ENCODE measurements around the gene PRDM7.
A peak's percentile ranks its signal among the peaks of the same experiment; 100 is the strongest.
"Not testable (repeated sequence)": the region's sequence is repeated elsewhere in the genome, so short reads cannot be mapped to it uniquely, and the experiment has no call there.

The PRDM7 gene

GRCh38 chr16:90070440-90070839 is 6.7 kb downstream of the PRDM7 start:
- no peak for DNase-seq

DNA sequence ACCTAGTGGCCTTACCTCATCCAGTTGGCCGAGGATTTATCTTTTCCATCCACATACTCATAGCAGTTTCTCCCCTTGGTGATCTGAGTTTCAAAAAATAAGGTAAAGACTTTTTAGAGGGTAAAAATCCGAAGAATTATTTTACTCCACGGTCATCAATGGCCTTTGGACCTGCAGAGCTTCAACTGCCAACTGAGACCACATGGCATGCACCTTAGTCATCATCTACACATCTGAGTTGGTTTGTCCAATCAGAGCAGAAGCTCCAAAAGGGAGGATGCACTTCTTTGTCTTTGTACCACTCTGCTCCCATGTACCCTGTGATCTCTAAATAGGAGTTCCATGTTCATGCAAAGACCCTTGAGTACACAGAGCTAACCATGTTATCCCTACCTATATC is 15.7 kb downstream of the PRDM7 start:
- no peak for DNase-seq

DNA sequence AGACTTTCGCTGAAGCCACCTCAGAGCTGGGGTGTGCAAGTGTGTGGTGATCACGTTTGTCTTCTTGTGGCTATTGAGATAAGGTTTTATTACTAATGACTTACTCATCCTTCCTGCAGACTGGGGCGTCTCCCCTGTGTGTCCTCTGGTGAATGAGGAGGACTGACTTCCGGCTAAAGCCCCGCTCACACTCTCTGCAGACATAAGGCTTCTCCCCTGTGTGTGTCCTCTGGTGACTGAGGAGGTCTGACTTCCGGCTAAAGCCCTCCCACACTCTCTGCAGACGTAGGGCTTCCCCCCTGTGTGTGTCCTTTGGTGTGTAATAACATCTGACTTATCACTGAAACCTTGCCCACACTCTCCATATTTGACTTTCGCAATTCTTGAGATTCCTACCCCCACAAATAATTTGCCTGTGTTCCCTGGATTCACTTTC is 19.4 kb downstream of the PRDM7 start:
- no peak for DNase-seq

- not testable (repeated sequence) for DNase-seq
These were observed 20.6 kb downstream of the PRDM7 start for GRCh38 chr16:90056521-90056920.

- no peak for DNase-seq
These were observed 21.8 kb downstream of the PRDM7 start for GRCh38 chr16:90055371-90055770.

GRCh38 chr16:90054554-90054953 is 22.6 kb downstream of the PRDM7 start:
- DNase-seq: no peak

GRCh38 chr16:90053902-90054500 is 23.1 kb downstream of the PRDM7 start:
- DNase-seq: no peak

DNA sequence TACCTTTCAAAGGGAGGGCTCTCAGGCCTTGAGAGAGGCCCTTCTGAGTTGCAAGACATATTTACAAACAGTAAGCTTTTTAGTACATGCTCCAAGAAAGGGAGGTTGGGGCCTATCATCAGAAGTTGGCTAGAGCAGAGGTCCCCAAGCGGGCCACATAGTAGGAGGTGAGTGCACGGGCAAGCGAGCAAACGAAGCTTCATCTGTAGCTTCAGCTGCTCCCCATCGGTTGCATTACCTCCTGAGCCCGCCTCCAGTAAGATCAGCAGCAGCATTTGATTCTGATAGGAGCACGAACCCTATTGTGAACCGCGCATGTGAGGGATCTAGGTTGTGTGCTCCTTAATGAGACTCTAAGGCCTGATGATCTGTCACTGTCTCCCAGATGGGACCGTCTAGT is 26.2 kb downstream of the PRDM7 start:
- DNase-seq: no peak

- DNase-seq: no peak
These were observed 28.3 kb downstream of the PRDM7 start for GRCh38 chr16:90048737-90049330.

DNA sequence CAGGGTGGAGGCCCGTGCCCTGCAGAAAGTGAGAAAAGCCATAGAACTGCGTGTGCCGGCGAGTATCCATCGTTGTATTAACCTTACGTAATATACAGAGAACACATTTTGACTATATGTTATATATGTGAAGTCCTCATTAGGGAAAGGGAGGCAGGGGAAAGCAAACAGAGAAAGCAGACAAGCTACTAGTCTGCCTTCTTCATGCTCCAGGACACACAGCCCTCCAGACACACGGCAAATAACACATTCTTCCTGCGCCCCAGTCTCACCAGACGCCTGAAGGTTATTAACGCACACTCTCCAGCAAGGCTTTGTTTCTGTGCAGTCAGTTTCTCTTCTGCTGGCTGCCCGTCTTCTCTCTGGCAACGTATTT is 28.8 kb downstream of the PRDM7 start:
- peak; percentile 48 for DNase-seq

GRCh38 chr16:90047714-90048346 is 29.3 kb downstream of the PRDM7 start:
- DNase-seq: no peak

DNA sequence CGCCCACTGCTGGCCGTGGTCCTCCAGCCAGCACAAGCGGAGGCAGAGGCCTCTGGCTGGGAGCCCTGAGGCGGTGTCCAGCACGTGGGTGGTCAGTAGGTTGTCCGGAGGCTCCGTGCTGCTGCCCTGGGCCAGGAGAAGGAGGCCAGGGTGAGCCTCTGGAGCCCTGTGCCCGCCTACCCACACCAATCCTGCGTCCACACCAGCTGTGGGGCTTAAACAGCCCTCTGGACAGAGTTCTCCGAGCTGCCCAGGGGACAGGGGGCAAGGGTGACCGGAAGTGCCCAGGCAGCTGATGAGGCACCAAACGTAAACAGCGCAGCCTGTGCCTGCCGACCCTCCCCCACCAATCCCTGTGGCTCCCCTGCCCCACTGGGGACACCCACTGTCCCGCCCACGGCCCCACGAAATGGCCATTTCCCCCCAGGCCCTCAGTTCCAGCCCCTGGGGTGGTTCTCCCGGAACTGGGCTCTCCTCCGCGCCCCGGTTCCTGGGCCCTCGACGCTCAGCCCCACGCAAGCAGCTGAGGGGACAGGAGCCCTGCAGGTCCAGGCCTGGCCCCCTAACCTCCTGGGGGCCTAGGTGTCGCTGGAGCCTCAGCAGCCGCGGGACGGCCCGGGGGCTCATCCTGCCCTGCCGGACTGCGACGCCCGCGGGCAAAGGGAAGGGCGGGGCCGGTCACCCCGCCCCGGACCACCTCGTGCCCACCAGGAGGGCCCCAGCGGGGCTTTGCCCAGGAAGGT is 30.0 kb downstream of the PRDM7 start:
- peak; percentile 90 for DNase-seq

GRCh38 chr16:90046122-90046970 is 30.8 kb downstream of the PRDM7 start:
- DNase-seq: peak; percentile 8

GRCh38 chr16:90044111-90044551 is 33.0 kb downstream of the PRDM7 start:
- no peak for DNase-seq

- DNase-seq: no peak
These were observed 33.6 kb downstream of the PRDM7 start for GRCh38 chr16:90043526-90043925.

GRCh38 chr16:90042946-90043514 is 34.1 kb downstream of the PRDM7 start:
- DNase-seq: no peak

DNA sequence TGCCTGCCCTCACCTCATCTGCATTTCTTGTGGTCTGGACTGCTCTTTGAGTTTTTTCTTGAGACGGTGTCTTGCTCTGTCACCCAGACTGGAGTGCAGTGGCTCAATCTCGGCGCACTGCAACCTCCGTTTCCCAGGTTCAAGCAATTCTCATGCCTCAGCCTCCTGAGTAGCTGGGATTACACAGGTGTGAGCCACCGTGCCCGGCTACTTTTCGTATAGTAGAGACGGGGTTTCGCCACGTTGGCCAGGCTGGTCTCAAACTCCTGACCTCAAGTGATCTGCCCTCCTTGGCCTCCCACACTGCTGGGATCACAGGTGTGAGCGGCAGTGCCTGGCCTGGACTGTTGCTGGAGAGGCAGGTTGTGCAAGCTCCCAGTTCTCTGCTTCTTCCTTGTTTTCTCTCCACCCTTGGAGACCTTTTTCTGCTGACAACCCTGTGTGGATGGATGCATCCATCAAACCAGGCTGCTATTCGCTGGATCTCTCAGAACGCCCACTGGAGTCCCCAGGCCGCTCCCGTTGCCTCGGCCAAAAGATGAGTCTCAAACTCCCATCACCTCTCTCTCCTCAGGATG is 35.1 kb downstream of the PRDM7 start:
- DNase-seq: no peak

DNA sequence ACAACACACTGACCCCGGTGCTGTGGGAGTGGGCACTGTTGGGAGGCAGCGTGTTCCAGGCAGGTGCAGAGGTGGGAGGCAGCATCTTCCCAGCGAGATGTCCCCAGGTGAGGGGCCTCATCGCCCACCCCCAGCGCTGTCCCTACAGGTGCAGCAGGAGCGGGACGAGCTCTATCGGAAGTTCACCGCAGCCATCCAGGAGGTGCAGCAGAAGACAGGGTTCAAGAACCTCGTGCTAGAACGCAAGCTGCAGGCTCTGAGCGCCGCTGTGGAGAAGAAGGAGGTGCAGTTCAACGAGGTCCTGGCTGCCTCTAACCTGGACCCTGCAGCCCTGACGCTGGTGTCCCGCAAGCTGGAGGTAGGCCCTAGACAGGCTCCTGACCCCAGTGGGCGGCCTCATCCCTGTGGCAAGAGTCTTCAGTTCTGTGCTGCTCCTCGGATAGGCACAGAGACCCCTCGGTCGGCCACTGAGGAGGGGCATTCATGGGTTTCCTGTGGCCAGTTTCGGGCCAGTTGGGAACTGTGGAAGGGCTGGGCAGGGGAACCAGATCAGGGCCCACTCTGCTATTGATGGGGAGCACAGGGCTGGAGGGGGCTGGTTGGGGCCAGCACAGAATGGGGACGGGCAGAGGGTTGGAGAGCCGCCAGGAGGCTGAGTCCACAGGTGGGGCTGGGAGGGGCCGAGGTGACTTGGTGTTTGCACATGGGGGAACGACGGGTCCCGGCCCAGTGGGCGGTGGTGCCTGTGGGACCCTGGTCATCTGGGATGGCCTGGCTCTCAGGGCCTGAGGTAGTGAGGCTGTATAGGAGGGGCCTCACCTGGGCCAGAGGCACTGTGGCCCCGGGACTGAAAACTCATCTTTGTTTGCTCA is 36.7 kb downstream of the PRDM7 start:
- DNase-seq: no peak

GRCh38 chr16:90037276-90037675 is 39.9 kb downstream of the PRDM7 start:
- DNase-seq: no peak

GRCh38 chr16:90035902-90036301 is 41.2 kb downstream of the PRDM7 start:
- DNase-seq: no peak

GRCh38 chr16:90034504-90034903 is 42.6 kb downstream of the PRDM7 start:
- no peak for DNase-seq
